Measurements from ENCODE around the gene MS4A15. TPM values are rescaled to one million over a fixed set of nuclear protein-coding genes. Genes with fewer than 3 reads are reported as not detected.

Gene MS4A15
- total and polyA plus RNA-seq, 2 experiments from 2014 or later: not detected

- Histone ChIP-seq H3K36me3 (no peaks in the 10 kb centered on the region), H3K27ac (no peak overlapping the region)
Measured at GRCh38 chr11:60718524-60719316, 37.9 kb upstream of the MS4A15 start.

GRCh38 chr11:60719391-60719790 lies 37.3 kb upstream of the MS4A15 start:
- DNase-seq (ENCODE audit: low read depth in 1 of 2, low spot score in 1 of 2): no peak
- Histone ChIP-seq H3K27me3 (peaks cover 4% of the 10 kb centered on the region), H3K4me1 (ENCODE audit: low read depth) (no peaks in the 10 kb centered on the region), H3K9me3 (ENCODE audit: low read depth) (no peaks in the 10 kb centered on the region), H3K27ac (no peak overlapping the region), H3K36me3 (no peaks in the 10 kb centered on the region), H3K4me3 (no peak overlapping the region)
- TF ChIP-seq CTCF (IDR thresholded peaks at IDR 0.05; ENCODE audit: low read depth, low read length): no peak

More at GRCh38 chr11:60718524-60719316, 37.9 kb upstream of the MS4A15 start:
- H3K4me1 ChIP-seq (ENCODE audit: low read depth): no peaks in the 10 kb centered on the region
- no peak overlapping the region for H3K4me3 ChIP-seq
- TF ChIP-seq CTCF (IDR thresholded peaks at IDR 0.05; ENCODE audit: low read depth, low read length): no peak
- H3K9me3 ChIP-seq (ENCODE audit: low read depth): no peaks in the 10 kb centered on the region
- H3K27me3 ChIP-seq: no peaks in the 10 kb centered on the region
- DNase-seq (ENCODE audit: low read depth in 1 of 2, low spot score in 1 of 2): no peak

GRCh38 chr11:60720460-60720859 lies 36.2 kb upstream of the MS4A15 start:
- Histone ChIP-seq H3K27me3 (peaks cover 5% of the 10 kb centered on the region), H3K4me3 (no peak overlapping the region), H3K4me1 (ENCODE audit: low read depth) (no peaks in the 10 kb centered on the region), H3K9me3 (ENCODE audit: low read depth) (no peaks in the 10 kb centered on the region), H3K27ac (no peak overlapping the region), H3K36me3 (no peaks in the 10 kb centered on the region)
- no peak for TF ChIP-seq CTCF (IDR thresholded peaks at IDR 0.05; ENCODE audit: low read depth, low read length)
- no peak for DNase-seq (ENCODE audit: low read depth in 1 of 2, low spot score in 1 of 2)

- Histone ChIP-seq H3K27ac (no peak within 1 kb of the TSS), H3K4me1 (ENCODE audit: low read depth) (no peaks in the 10 kb centered on the region), H3K36me3 (no peaks in the 10 kb centered on the region), H3K4me3 (no peak within 1 kb of the TSS), H3K27me3 (peaks cover 5% of the 10 kb centered on the region), H3K9me3 (ENCODE audit: low read depth) (no peaks in the 10 kb centered on the region)
- no peak for DNase-seq (ENCODE audit: low read depth in 1 of 2, low spot score in 1 of 2)
- TF ChIP-seq CTCF (IDR thresholded peaks at IDR 0.05; ENCODE audit: low read depth, low read length): no peak
Measured at GRCh38 chr11:60724420-60724819, 32.2 kb upstream of the MS4A15 start, which contains the start of gene MS4A18. TSS of gene MS4A18 (plus strand) at chr11:60724720.

- Histone ChIP-seq H3K27me3 (peaks cover 5% of the 10 kb centered on the region), H3K4me3 (no peak overlapping the region), H3K27ac (no peak overlapping the region), H3K36me3 (no peaks in the 10 kb centered on the region), H3K4me1 (ENCODE audit: low read depth) (no peaks in the 10 kb centered on the region), H3K9me3 (ENCODE audit: low read depth) (no peaks in the 10 kb centered on the region)
- DNase-seq (ENCODE audit: low read depth in 1 of 2, low spot score in 1 of 2): no peak
- no peak for TF ChIP-seq CTCF (IDR thresholded peaks at IDR 0.05; ENCODE audit: low read depth, low read length)
Measured at GRCh38 chr11:60725592-60725991, 31.1 kb upstream of the MS4A15 start.
